Esophagus muscularis mucosa (tissue), 2 donors: ENCODE results near the gene PDE1A.

Experiments
- EP300 ChIP-seq: sonication (generic); formaldehyde crosslinking; IDR thresholded peaks from one replicate; pipeline ENCODE4 v1.6.1; 2017; ENCODE audit warnings: antibody characterized with exemption
- POLR2A ChIP-seq: fragments of 450-650 bp; IDR thresholded peaks from one replicate; pipeline ENCODE4 v1.6.1; 2017; ENCODE audit warnings: antibody characterized with exemption, moderate library complexity, mild to moderate bottlenecking, low read depth

GRCh38 chr2:182416861-182417260, 10.0 kb downstream of the PDE1A start:
- TF ChIP-seq EP300 (no peak), POLR2A (no peak)
